ENCODE data around the gene SLC35F3. TPM values are rescaled to one million over a fixed set of nuclear protein-coding genes. Genes with fewer than 3 reads are reported as not detected.

The SLC35F3 gene
- polyA plus RNA-seq, 3 donors from 2014 or later, result not detected

- H3K27ac Mint-ChIP-seq, result no peak overlapping the region
- H3K36me3 Mint-ChIP-seq, result no peaks in the 10 kb centered on the region
- H3K4me1 Mint-ChIP-seq, result no peaks in the 10 kb centered on the region
- no peak for DNase-seq
- peaks cover 0 to 3% (median 1%) of the 10 kb centered on the region in 3 donors for H3K27me3 Mint-ChIP-seq (ENCODE audit: low read depth in 3 of 3)
- H3K9me3 Mint-ChIP-seq, result peaks cover 0 to 8% (median 3%) of the 10 kb centered on the region in 6 donors
- H3K4me3 Mint-ChIP-seq, result no peak overlapping the region
Measured at GRCh38 chr1:234040446-234041317, 136.2 kb downstream of the SLC35F3 start.

DNA sequence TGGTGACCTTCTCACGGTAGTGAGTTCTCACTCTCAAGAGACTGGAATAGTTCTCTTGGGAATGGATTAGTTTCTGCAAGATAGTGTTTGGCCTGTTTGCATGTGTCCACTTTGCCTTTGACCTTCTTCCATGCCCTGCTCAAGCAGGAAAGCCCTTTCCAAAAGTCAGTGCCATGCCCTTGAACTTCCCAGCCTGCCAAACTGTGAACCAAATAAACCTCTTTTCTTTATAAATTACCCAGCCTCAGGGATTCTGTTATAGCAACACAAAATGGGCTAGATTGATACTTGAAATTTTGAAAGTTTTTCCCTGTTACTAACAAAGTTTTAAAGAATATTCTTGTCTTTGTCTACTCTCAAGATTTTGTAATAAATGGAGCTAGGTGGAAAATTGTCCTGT, 139.6 kb downstream of the SLC35F3 start:
- Mint-ChIP-seq H3K4me1 (no peaks in the 10 kb centered on the region), H3K9me3 (peaks cover 0 to 5% (median 0%) of the 10 kb centered on the region in 6 donors), H3K27ac (no peak overlapping the region), H3K4me3 (no peak overlapping the region), H3K27me3 (ENCODE audit: low read depth in 3 of 3) (peaks cover 0 to 4% (median 1%) of the 10 kb centered on the region in 3 donors), H3K36me3 (no peaks in the 10 kb centered on the region)
- no peak for DNase-seq

DNA sequence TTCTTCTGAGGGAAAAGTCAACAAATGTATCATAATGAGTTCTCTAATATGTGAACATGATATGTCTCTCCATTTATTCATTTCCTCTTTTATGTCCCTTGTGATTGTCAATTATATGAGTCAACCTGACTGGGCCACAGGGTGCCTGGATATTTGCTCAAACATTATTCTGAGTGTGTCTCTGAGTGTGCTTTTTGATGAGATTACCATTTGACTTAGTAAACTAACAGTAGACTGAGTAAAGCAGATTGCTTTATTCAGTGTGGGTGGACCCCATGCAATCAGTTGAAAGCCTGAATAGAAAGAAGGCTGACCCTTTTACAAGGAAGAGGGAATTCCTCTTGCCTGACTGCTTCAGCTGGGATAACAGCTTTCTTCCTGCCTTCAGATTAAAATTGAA, 142.6 kb downstream of the SLC35F3 start:
- H3K4me1 Mint-ChIP-seq, result no peaks in the 10 kb centered on the region
- no peaks in the 10 kb centered on the region for H3K36me3 Mint-ChIP-seq
- peaks cover 0 to 4% (median 0%) of the 10 kb centered on the region in 6 donors for H3K9me3 Mint-ChIP-seq
- DNase-seq, result no peak
- H3K27me3 Mint-ChIP-seq (ENCODE audit: low read depth in 3 of 3), result peaks cover 0 to 4% (median 4%) of the 10 kb centered on the region in 3 donors
- no peak overlapping the region for H3K27ac Mint-ChIP-seq
- H3K4me3 Mint-ChIP-seq, result no peak overlapping the region

DNA sequence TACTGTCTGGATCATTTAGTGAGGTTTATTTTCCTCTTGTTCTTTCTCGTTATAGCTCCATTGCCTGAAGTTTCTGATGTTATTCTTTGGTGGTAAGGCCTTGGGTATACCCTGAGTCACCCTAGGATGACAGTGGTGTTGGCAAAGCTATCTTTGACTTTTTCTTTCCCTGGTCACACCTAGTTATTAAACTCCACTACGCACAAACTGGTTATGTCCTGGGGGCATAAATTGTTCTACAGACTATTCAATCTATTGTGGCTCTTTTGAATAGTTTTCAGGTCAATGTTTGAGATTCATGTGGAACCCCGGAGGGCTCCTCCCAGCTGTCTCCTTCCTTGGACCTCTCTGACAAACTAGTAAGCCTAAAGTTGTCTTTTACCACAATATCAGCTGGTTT, 157.7 kb downstream of the SLC35F3 start:
- H3K9me3 Mint-ChIP-seq, result no peaks in the 10 kb centered on the region
- no peak overlapping the region for H3K4me3 Mint-ChIP-seq
- no peak overlapping the region for H3K27ac Mint-ChIP-seq
- peaks cover 3 to 8% (median 4%) of the 10 kb centered on the region in 3 donors for H3K27me3 Mint-ChIP-seq (ENCODE audit: low read depth in 3 of 3)
- no peaks in the 10 kb centered on the region for H3K4me1 Mint-ChIP-seq
- DNase-seq, result no peak
- H3K36me3 Mint-ChIP-seq, result no peaks in the 10 kb centered on the region

GRCh38 chr1:234065794-234066447, 161.4 kb downstream of the SLC35F3 start:
- H3K4me3 Mint-ChIP-seq, result no peak overlapping the region
- H3K36me3 Mint-ChIP-seq, result no peaks in the 10 kb centered on the region
- peak; percentile 9 to 42 (median 24) for DNase-seq
- H3K27ac Mint-ChIP-seq, result no peak overlapping the region
- H3K9me3 Mint-ChIP-seq, result no peaks in the 10 kb centered on the region
- H3K27me3 Mint-ChIP-seq (ENCODE audit: low read depth in 3 of 3), result peaks cover 2 to 8% (median 2%) of the 10 kb centered on the region in 3 donors
- H3K4me1 Mint-ChIP-seq, result no peaks in the 10 kb centered on the region

GRCh38 chr1:234067581-234068337, 163.3 kb downstream of the SLC35F3 start:
- no peak for DNase-seq
- Mint-ChIP-seq H3K36me3 (no peaks in the 10 kb centered on the region), H3K9me3 (peaks cover 0 to under 1% (median 0%) of the 10 kb centered on the region in 6 donors), H3K4me1 (no peaks in the 10 kb centered on the region), H3K27ac (no peak overlapping the region), H3K27me3 (ENCODE audit: low read depth in 3 of 3) (peaks cover 2 to 8% (median 2%) of the 10 kb centered on the region in 3 donors), H3K4me3 (no peak overlapping the region)

DNA sequence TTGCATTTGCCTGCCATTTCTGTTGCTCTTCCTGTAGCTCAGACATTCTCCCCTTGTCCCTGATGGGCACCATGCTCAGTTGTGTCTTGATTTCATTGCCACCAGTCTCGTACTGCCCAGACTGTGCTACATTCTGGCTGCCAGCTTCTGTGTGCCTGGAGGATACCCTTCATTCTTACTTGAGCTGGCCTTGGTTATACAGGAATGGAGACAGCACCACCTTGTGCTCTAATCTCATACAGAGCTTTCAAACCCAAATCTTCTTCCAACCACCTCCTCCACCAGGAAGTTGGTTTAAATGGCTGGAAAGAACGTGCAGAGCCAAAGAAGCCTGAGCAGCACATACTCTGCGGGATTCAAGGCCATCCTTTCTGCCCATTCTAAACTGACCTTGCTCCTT, 165.3 kb downstream of the SLC35F3 start:
- Mint-ChIP-seq H3K27me3 (ENCODE audit: low read depth in 3 of 3) (peaks cover 2 to 8% (median 2%) of the 10 kb centered on the region in 3 donors), H3K4me1 (no peaks in the 10 kb centered on the region), H3K36me3 (no peaks in the 10 kb centered on the region), H3K9me3 (peaks cover 0 to 3% (median 0%) of the 10 kb centered on the region in 6 donors), H3K4me3 (no peak overlapping the region), H3K27ac (no peak overlapping the region)
- DNase-seq, result no peak

DNA sequence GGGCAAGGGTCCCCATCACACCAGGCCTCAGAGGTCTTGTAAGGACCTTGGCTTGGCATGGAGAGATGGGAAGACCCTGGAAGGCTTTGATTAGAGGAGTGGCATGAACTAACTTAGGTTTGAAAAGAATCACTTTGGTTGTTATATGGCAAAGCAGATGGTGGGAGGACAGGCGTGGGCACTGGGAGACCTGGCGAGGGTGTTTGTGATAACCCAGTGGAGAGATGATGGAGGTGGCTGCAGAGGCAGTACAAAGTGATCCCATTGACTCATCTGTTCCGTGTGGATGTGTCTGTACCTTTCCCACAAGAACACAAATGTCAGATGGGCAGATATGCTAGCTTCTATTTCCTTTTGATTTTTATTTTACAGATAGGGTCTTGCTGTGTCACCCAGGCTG, 168.3 kb downstream of the SLC35F3 start:
- DNase-seq, result no peak
- Mint-ChIP-seq H3K9me3 (peaks cover 0 to 3% (median 0%) of the 10 kb centered on the region in 6 donors), H3K27ac (no peak overlapping the region), H3K36me3 (no peaks in the 10 kb centered on the region), H3K27me3 (ENCODE audit: low read depth in 3 of 3) (peaks cover 0 to 1% (median 0%) of the 10 kb centered on the region in 3 donors), H3K4me1 (no peaks in the 10 kb centered on the region), H3K4me3 (no peak overlapping the region)

- Mint-ChIP-seq H3K4me3 (no peak overlapping the region), H3K27me3 (ENCODE audit: low read depth in 3 of 3) (peaks cover 0 to 1% (median 0%) of the 10 kb centered on the region in 3 donors), H3K27ac (no peak overlapping the region), H3K4me1 (no peaks in the 10 kb centered on the region), H3K9me3 (peaks cover 0 to 2% (median 0%) of the 10 kb centered on the region in 6 donors), H3K36me3 (no peaks in the 10 kb centered on the region)
- DNase-seq, result no peak
Measured at GRCh38 chr1:234078143-234078542, 173.7 kb downstream of the SLC35F3 start.

DNA sequence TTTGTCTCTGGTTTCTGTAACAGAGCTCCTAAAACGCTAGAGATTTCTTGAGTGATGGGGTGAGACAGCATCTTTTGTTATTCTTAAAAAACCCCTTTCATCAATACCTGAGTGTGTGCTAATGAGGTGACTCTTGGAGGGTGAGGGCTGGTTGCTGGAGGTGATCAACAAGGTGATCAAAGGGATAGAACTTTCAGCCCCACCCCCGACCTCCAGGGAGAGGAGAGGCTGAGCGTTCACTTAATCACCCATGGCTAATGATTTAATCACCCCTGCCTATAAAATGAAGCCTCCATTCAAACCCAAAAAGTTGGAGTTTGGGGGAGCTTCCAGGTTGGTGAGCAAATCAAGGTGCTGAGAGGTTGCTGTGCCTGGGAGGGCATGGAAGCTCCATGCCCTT, 175.4 kb downstream of the SLC35F3 start:
- Mint-ChIP-seq H3K27me3 (ENCODE audit: low read depth in 3 of 3) (peaks cover 0 to under 1% (median 0%) of the 10 kb centered on the region in 3 donors), H3K36me3 (no peaks in the 10 kb centered on the region), H3K4me3 (no peak overlapping the region), H3K4me1 (no peaks in the 10 kb centered on the region), H3K9me3 (no peaks in the 10 kb centered on the region), H3K27ac (no peak overlapping the region)
- no peak for DNase-seq

GRCh38 chr1:234083460-234083859, 179.0 kb downstream of the SLC35F3 start:
- no peak for DNase-seq
- H3K27me3 Mint-ChIP-seq (ENCODE audit: low read depth in 3 of 3), result no peaks in the 10 kb centered on the region
- H3K4me3 Mint-ChIP-seq, result no peak overlapping the region
- H3K4me1 Mint-ChIP-seq, result no peaks in the 10 kb centered on the region
- no peaks in the 10 kb centered on the region for H3K36me3 Mint-ChIP-seq
- no peak overlapping the region for H3K27ac Mint-ChIP-seq
- no peaks in the 10 kb centered on the region for H3K9me3 Mint-ChIP-seq

DNA sequence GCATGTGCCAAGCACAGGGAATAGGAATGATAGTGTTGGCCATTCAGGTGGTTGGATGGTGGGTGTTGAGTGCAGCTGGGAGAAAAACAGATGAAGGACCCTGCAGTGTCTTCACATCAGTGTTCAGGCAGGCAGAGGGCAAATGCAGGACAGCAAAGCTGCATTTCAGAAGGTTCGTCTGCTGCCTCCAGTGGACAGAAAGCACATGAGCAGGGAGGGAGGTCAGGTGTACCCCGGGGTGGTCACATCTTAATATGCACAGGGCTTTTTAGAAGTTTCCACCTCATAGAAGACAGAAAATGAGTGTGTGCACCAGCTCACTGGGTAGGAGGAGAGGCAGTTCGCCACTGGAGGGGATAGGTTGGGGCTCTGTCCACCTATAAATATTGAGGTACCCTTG, 184.9 kb downstream of the SLC35F3 start:
- no peak for DNase-seq
- Mint-ChIP-seq H3K36me3 (no peaks in the 10 kb centered on the region), H3K27me3 (ENCODE audit: low read depth in 3 of 3) (peaks cover 0 to 12% (median 5%) of the 10 kb centered on the region in 3 donors), H3K9me3 (no peaks in the 10 kb centered on the region), H3K4me1 (no peaks in the 10 kb centered on the region), H3K4me3 (no peak overlapping the region), H3K27ac (no peak overlapping the region)

DNA sequence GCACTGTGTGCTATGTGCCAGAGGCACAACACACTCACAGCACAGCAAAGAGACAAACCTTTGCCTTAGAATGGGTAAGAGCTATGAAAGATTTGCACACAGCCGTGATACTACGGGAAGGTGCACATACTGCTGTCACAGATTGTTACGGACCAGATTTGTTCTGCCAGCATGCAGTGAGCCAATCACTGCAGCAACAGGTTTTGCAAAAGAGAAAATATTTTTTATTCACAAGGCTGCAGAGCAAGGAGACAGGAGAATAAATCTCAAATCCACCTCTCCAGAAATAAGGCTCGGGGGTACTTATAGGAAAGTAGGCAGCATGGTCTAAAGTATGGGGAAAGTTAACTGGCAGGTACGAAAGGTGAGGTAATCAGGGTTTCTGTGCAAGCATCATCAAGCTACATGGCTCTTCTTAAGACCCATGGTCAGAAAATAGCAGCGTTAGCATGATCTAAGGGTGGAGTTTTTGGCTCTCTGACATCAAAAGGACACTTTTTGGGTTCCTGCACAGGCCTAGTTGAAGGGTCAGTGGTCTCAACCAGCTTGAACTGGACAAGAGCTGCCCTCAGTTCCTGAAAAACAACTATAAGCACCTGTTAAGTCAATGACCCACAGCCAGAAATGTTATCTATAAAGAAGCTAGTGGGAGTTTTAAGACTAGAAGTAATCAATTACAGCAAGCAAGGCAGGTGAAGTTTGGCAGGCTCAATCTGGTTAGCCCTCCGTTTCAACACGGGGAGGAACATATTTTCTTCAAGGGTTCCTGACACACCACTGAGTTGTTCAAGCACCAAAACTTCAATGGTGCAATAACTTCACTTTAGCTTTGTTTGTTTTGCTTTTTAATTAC, 186.0 kb downstream of the SLC35F3 start:
- Mint-ChIP-seq H3K4me3 (no peak overlapping the region), H3K36me3 (no peaks in the 10 kb centered on the region), H3K9me3 (no peaks in the 10 kb centered on the region), H3K27ac (no peak overlapping the region), H3K4me1 (no peaks in the 10 kb centered on the region), H3K27me3 (ENCODE audit: low read depth in 3 of 3) (peaks cover 0 to 12% (median 5%) of the 10 kb centered on the region in 3 donors)
- no peak for DNase-seq

All from immature natural killer cell (primary cell).